HG03064 (cell line): ENCODE measurements around the gene FRG1.
"Not testable (repeated sequence)": the region's sequence is repeated elsewhere in the genome, so short reads cannot be mapped to it uniquely, and the experiment has no call there.

Experiments used
- ATAC-seq: cut with Tn5 transposase; IDR thresholded peaks from one replicate; pipeline ENCODE4 v1.9.1; 2021; ENCODE audit warnings: low read depth; ENCODE audit not compliant: unreplicated experiment

FRG1 gene

GRCh38 chr4:189984661-189985060, 44.0 kb downstream of the FRG1 start:
- not testable (repeated sequence) for ATAC-seq

- ATAC-seq, result not testable (repeated sequence)
Measured at GRCh38 chr4:189985651-189986243, 45.1 kb downstream of the FRG1 start.

GRCh38 chr4:189988877-189989431, 48.3 kb downstream of the FRG1 start:
- ATAC-seq, result no peak

- not testable (repeated sequence) for ATAC-seq
Measured at GRCh38 chr4:189989941-189990340, 49.3 kb downstream of the FRG1 start.
